HEK293 (cell line): ENCODE measurements around the gene CLDN6.

ENCODE experiments used
- ELK4 ChIP-seq: IDR thresholded peaks from 2 replicates; pipeline ENCODE4 v1.6.1; 2011; ENCODE audit warnings: mild to moderate bottlenecking, low read depth, low read length, borderline replicate concordance
- GLIS2 ChIP-seq: fragments of 450-650 bp; formaldehyde crosslinking; IDR thresholded peaks from 2 replicates; pipeline ENCODE4 v1.5.1; 2016; ENCODE audit warnings: missing biosample characterization, missing genetic modification characterization
- IKZF3 ChIP-seq: fragments of 450-650 bp; IDR thresholded peaks from 2 replicates; pipeline ENCODE4 v1.5.0; 2018; ENCODE audit warnings: missing biosample characterization, mild to moderate bottlenecking, missing genetic modification characterization, moderate library complexity
- OSR2 ChIP-seq: fragments of 450-650 bp; formaldehyde crosslinking; IDR thresholded peaks from 2 replicates; pipeline ENCODE4 v1.5.1; 2016; ENCODE audit warnings: missing biosample characterization, missing genetic modification characterization
- PRDM10 ChIP-seq: fragments of 450-650 bp; formaldehyde crosslinking; IDR thresholded peaks from 2 replicates; pipeline ENCODE4 v1.5.1; 2016; ENCODE audit warnings: missing biosample characterization, missing genetic modification characterization
- PRDM2 ChIP-seq: fragments of 450-650 bp; formaldehyde crosslinking; IDR thresholded peaks from 2 replicates; pipeline ENCODE4 v1.5.1; 2016; ENCODE audit warnings: missing biosample characterization, missing genetic modification characterization, borderline replicate concordance
- YY1 ChIP-seq: fragments of 450-650 bp; formaldehyde crosslinking; IDR thresholded peaks from 2 replicates; pipeline ENCODE4 v1.5.1; 2018; ENCODE audit warnings: missing biosample characterization, missing genetic modification characterization
- ZBTB8A ChIP-seq: fragments of 450-650 bp; formaldehyde crosslinking; IDR thresholded peaks from 2 replicates; pipeline ENCODE4 v1.5.1; 2016; ENCODE audit warnings: missing biosample characterization, missing genetic modification characterization
- ZFP3 ChIP-seq: fragments of 450-650 bp; formaldehyde crosslinking; IDR thresholded peaks from 2 replicates; pipeline ENCODE4 v1.5.1; 2016; ENCODE audit warnings: low read depth, missing biosample characterization, missing genetic modification characterization
- ZNF148 ChIP-seq: fragments of 450-650 bp; formaldehyde crosslinking; IDR thresholded peaks from 2 replicates; pipeline ENCODE4 v1.5.0; 2017; ENCODE audit warnings: missing biosample characterization, missing genetic modification characterization, borderline replicate concordance
- ZNF274 ChIP-seq, 2 experiments: fragments of 200-500 bp in 1 of 2; fragments of 450-650 bp in 1 of 2; sonication (Bioruptor generic) in 1 of 2; formaldehyde crosslinking in 1 of 2; IDR thresholded peaks; 2 replicates each; pipeline versions ENCODE4 v1.5.1 to v1.6.1; 2014 to 2016; ENCODE audit warnings: borderline replicate concordance in 1 of 2, inconsistent platforms in 1 of 2, low read length in 1 of 2, missing biosample characterization in 1 of 2, missing genetic modification characterization in 1 of 2
- ZNF324 ChIP-seq: fragments of 450-650 bp; formaldehyde crosslinking; IDR thresholded peaks from 2 replicates; pipeline ENCODE4 v1.5.1; 2016; ENCODE audit warnings: missing biosample characterization, missing genetic modification characterization
- ZNF394 ChIP-seq: fragments of 450-650 bp; formaldehyde crosslinking; IDR thresholded peaks from 2 replicates; pipeline ENCODE4 v1.5.1; 2016; ENCODE audit warnings: missing biosample characterization, missing genetic modification characterization, mild to moderate bottlenecking, moderate library complexity, borderline replicate concordance
- ZNF398 ChIP-seq: fragments of 450-650 bp; formaldehyde crosslinking; IDR thresholded peaks from 2 replicates; pipeline ENCODE4 v1.5.1; 2017; ENCODE audit warnings: missing biosample characterization, missing genetic modification characterization
- ZNF48 ChIP-seq: fragments of 450-650 bp; formaldehyde crosslinking; IDR thresholded peaks from 2 replicates; pipeline ENCODE4 v1.5.1; 2016; ENCODE audit warnings: missing biosample characterization, missing genetic modification characterization
- ZNF530 ChIP-seq: fragments of 450-650 bp; formaldehyde crosslinking; IDR thresholded peaks from 2 replicates; pipeline ENCODE4 v1.5.1; 2016; ENCODE audit warnings: low read depth, missing biosample characterization, missing genetic modification characterization
- ZNF600 ChIP-seq: fragments of 450-650 bp; formaldehyde crosslinking; IDR thresholded peaks from 2 replicates; pipeline ENCODE4 v1.5.1; 2016; ENCODE audit warnings: missing biosample characterization, missing genetic modification characterization
- ZNF645 ChIP-seq: fragments of 450-650 bp; formaldehyde crosslinking; IDR thresholded peaks from 2 replicates; pipeline ENCODE4; 2016; ENCODE audit warnings: missing biosample characterization, missing genetic modification characterization
- ZNF654 ChIP-seq: fragments of 450-650 bp; formaldehyde crosslinking; IDR thresholded peaks from 2 replicates; pipeline ENCODE4 v1.5.1; 2016; ENCODE audit warnings: low read depth, missing biosample characterization, missing genetic modification characterization
- ZNF791 ChIP-seq: fragments of 450-650 bp; formaldehyde crosslinking; IDR thresholded peaks from 2 replicates; pipeline ENCODE4 v1.5.1; 2016; ENCODE audit warnings: missing biosample characterization, missing genetic modification characterization
- ZNF792 ChIP-seq: fragments of 450-650 bp; formaldehyde crosslinking; IDR thresholded peaks from 2 replicates; pipeline ENCODE4 v1.5.1; 2016; ENCODE audit warnings: missing biosample characterization, missing genetic modification characterization

The CLDN6 gene

GRCh38 chr16:3020604-3021448 is 2.8 kb upstream of the CLDN6 start (continued):
- 0 out of 2 replicates have a peak, but pooled peaks have one; percentile 19 for TF ChIP-seq PRDM2 (tag by site-specific recombination)
- peak; percentile 96 for TF ChIP-seq ZNF324
- TF ChIP-seq ZNF148, result 0 out of 2 replicates have a peak, but pooled peaks have one; percentile 17
- no peak for TF ChIP-seq ZNF792 (tag by site-specific recombination)
- peak; percentile 62 for TF ChIP-seq IKZF3
- TF ChIP-seq ZNF645, result 0 out of 2 replicates have a peak, but pooled peaks have one; percentile 27
- TF ChIP-seq ZFP3 (tag by site-specific recombination), result no peak
- no peak for TF ChIP-seq YY1 (tag by site-specific recombination)
- TF ChIP-seq ZNF530 (tag by site-specific recombination), result no peak
- peak; percentile 99 for TF ChIP-seq GLIS2 (tag by site-specific recombination)
- no peak for TF ChIP-seq ZNF274 (IDR thresholded peaks at IDR 0.05; ENCODE audit: low read length)
- no peak for TF ChIP-seq ZNF274 (tag by site-specific recombination; IDR thresholded peaks at IDR 0.05; ENCODE audit: borderline replicate concordance)
- TF ChIP-seq ELK4, result no peak
- TF ChIP-seq OSR2 (tag by site-specific recombination), result peak; percentile 52
- TF ChIP-seq ZNF394 (tag by site-specific recombination), result peak; percentile 69
- TF ChIP-seq PRDM10 (tag by site-specific recombination), result peak; percentile 75
- TF ChIP-seq ZNF791, result no peak
- TF ChIP-seq ZNF600 (tag by site-specific recombination), result peak; percentile 23; the same call in 1 of the 2 replicates
- 0 out of 2 replicates have a peak, but pooled peaks have one; percentile 2 for TF ChIP-seq ZNF654 (tag by site-specific recombination)
- TF ChIP-seq ZNF48 (tag by site-specific recombination), result no peak
- peak; percentile 99 for TF ChIP-seq ZNF398
- TF ChIP-seq ZBTB8A (tag by site-specific recombination), result peak; percentile 78
